GM08714 (cell line): ENCODE results near the gene MIF.

Source experiments
- H3K4me3 ChIP-seq: fragments of 200-500 bp; sonication (Bioruptor generic); 2 replicates; pipeline ENCODE4 v1.5.1; 2014; ENCODE audit warnings: mild to moderate bottlenecking, low read length, inconsistent platforms
- ZNF274 ChIP-seq: IDR thresholded peaks from 2 replicates; pipeline ENCODE4 v1.6.1; 2012; ENCODE audit warnings: mild to moderate bottlenecking, low read depth, low read length

MIF gene

DNA sequence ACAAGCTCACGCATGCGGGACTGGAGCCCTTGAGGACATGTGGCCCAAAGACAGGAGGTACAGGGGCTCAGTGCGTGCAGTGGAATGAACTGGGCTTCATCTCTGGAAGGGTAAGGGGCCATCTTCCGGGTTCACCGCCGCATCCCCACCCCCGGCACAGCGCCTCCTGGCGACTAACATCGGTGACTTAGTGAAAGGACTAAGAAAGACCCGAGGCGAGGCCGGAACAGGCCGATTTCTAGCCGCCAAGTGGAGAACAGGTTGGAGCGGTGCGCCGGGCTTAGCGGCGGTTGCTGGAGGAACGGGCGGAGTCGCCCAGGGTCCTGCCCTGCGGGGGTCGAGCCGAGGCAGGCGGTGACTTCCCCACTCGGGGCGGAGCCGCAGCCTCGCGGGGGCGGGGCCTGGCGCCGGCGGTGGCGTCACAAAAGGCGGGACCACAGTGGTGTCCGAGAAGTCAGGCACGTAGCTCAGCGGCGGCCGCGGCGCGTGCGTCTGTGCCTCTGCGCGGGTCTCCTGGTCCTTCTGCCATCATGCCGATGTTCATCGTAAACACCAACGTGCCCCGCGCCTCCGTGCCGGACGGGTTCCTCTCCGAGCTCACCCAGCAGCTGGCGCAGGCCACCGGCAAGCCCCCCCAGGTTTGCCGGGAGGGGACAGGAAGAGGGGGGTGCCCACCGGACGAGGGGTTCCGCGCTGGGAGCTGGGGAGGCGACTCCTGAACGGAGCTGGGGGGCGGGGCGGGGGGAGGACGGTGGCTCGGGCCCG, at the start of gene MIF:
MIF (plus strand) TSS at position 439 of the 765 bp plus-strand sequence; CDS start at position 531, 92 bp downstream.
- no peak for TF ChIP-seq ZNF274
- peak within 1 kb of the TSS; percentile 73 for H3K4me3 ChIP-seq

DNA sequence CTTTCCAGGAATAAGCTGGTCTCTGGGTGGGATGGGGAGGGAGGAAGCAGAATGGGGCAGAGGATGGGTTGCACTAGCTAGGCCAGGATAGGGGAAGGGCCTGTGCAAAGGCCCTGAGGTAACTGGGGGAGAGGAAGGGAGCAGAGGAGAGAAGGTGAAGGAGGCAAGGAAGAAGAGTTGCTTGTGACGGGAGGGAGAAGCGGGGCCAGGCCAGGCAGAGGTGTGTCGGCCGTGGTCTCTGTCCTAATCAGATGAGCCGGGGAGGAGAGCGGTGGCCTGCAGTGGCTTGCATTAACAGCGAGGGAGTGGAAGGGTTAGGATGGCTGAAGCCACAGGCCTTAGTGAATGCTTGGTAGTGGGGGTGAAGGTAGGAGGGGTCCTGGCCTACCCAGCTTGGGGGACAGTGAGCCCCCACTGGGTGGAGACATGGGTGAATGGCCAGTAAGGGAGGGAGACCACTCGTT, 49.4 kb upstream of the MIF start:
- TF ChIP-seq ZNF274 = no peak
- peak overlapping the region; percentile 24; the same call in 1 of the 2 replicates for H3K4me3 ChIP-seq

DNA sequence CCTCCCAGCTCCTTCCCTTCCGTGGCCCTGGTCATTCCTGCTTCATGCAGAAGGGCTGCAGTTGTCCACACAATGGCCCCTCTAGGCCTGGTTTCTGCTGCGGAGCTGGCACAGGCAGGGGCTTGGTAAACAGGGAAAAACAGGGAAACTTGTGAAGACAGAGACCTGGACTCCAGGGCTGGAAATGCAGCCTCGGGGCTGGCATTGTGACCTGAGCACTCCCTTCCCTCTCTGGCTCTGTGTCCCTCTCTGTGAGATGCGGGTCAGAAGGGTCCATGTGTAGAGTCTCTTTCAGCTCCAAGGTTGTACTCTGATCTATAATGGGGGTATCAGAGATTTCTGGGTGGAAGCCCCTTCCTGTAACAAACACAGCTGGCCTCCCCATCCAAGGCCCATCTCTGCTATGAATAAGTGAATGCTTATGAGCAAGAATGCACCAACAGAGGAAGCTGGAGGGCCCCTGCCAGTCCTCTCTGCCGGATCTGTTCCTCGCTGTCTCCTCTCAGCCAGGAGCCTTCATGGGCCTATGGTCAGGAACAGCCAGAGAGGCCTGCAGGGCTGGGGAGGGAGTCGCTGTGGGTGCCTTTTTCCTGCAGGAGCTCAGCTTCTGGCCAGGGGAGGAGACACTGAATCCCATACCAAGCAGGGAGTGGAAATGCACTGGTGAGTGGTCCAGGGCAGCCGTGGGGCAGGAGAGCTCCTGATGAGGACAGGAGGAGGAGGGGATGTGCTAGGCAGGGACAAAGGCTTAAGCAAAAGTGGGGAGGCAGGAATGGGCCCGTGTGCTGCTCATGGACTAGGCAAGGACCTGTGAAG, 48.7 kb upstream of the MIF start:
- no peak overlapping the region; the same call in 1 of the 2 replicates for H3K4me3 ChIP-seq
- no peak for TF ChIP-seq ZNF274

DNA sequence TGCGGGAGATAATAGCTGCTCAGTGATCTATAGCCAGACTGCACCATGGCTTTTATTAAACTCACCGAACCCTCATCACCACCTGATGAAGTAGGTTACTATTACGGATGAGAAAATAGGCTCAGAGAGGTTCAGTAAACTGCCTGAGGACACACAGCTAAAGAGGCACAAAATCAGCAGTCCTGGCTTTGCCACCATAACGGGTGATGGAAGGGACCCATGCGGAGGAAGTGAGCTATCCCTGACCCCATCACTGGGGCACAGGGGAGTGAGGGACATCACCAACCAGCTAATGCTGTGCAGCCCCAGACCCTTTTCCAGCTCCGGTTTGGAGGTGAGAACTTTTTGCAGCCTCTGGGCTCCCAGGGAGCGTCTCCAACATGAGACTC, 48.1 kb upstream of the MIF start:
- no peak for TF ChIP-seq ZNF274
- no peak overlapping the region for H3K4me3 ChIP-seq

DNA sequence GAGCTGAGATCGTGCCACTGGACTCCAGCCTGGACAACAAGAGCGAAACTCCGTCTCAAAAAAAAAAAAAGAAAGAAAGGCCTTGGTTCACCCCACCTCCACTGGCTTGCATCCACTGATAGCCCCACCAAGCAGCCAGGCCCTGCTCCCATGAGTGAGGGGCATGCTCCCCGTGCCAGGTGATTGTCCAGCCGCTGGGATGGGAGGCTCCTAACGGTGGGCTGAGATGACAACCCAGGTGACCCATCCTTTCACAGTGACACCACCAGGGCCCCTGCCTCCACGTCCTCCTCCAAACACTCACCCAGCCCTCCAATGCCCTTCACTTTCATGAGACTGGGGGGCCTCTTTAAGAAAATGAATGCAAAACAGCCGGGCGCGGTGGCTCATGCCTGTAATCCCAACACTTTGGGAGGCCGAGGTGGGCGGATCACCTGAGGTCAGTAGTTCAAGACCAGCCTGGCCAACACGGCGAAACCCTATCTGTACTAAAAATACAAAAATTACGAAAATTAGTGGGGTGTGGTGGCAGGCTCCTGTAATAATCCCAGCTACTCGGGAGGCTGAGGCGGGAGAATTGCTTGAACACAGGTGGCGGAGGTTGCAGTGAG, 46.8 kb upstream of the MIF start:
- no peak for TF ChIP-seq ZNF274
- no peak overlapping the region for H3K4me3 ChIP-seq

DNA sequence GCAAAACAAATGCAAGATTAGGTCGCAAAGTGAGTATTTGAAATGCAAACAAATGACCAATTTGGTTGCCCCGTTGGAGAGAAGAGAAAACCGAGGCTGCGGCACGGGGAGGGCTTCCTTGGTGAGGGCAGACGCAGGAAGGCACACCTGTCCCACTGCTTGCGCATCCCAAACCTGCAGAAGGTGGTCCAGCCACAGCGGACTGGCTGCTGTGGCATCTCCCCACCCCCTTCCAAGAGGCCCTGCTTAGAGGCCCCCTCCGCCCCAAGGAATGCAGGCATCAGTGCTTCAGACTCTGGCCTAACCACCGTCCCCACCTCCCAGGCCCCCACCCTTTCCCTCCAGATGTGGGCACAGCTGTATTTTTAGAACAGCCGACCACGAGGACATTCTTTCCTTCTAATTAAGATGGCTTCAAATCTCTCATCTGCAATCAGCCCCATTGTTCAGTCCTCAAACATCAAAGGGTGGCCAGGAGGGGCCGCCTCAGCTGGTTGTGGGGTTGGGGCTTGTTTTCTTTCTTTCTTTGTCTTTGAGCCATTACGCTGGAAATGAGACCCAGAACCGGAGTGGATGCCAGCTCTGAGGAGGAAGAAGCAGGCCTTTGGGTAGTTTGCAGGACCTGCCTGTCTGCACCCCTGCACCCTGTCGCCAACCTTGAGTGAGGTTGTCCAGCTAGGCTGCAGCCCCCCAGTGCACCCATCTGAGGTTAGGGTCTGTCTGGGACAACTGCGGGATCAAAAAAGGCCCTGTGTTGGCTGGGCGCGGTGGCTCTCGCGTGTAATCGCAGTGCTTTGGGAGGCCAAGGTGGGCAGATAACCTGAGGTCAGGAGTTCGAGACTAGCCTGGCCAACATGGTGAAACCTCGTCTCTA, 46.0 kb upstream of the MIF start:
- no peak overlapping the region for H3K4me3 ChIP-seq

DNA sequence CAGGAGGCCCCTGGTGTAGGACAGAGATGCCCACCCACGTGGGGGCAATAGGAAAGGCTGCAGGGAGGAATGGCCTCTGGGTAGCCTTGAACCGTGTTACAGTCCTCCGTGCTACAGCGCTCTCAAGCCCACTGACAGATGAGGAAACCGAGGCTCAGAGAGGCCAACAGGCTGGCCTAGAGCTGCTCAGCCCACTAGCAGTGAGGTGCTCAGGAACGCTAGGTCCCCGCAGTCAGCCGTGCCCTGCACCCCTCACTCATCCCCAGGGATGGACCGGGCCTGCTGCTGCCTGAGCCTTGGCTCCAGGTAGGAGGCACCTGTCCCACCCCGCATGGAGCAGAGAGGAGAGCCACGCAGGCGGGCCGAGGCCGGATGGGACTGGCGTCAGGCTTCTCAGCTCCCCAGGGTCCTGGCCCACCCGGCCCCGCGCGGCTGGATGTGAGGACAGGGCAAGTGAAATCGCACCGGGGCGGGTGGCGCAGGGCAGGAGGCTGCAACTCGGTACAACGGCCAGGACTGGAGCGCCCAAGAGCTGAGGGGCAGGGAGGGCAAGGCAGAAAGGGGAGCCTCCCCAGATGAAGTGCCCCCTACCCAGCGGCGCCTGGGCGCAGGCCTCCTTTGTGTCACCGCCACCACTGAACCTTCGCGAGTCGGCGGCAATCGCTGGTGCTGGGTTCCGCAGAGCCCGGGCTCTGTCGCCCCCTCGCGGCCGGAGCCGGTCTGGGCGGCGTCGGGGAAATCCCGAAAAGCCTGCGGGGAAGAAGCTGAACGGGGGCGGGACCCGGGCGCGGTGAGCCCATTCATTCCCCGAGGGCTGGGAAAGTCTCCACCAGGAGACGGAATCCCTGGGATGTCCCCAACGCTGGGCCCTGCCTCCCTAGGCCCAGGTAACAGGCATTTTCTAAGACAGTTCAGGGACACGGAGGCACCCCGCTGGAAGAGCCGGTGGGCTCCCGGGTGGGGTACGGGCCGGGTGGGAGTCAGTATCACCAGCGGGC, 44.9 kb upstream of the MIF start:
- H3K4me3 ChIP-seq = peak overlapping the region; percentile 33; the same call in 1 of the 2 replicates
- TF ChIP-seq ZNF274 = no peak

More for the DNA sequence above, 46.0 kb upstream of the MIF start:
- no peak for TF ChIP-seq ZNF274

DNA sequence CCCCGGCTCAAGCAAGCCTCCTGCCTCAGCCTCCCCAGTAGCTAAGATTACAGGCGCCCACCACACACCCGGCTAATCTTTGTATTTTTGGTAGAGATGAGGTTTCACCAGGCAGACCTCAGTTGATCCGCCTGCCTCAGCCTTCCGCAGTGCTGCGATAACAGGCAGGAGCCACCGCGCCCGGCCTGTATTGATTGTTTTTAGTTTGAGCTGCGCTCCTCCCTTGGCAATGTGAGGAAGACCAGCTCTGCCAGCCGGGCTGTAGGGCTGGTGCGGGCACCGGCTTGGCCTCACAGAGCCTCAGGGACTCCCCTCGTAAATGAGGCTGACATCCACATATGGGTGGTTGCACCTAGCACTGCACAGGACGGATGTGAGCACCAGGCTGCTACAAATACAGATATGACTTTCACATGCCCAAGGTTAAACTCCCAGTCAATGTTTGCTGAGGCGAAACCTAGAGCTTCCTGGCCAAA, 44.0 kb upstream of the MIF start:
- TF ChIP-seq ZNF274 = no peak
- no peak overlapping the region; the same call in 1 of the 2 replicates for H3K4me3 ChIP-seq

DNA sequence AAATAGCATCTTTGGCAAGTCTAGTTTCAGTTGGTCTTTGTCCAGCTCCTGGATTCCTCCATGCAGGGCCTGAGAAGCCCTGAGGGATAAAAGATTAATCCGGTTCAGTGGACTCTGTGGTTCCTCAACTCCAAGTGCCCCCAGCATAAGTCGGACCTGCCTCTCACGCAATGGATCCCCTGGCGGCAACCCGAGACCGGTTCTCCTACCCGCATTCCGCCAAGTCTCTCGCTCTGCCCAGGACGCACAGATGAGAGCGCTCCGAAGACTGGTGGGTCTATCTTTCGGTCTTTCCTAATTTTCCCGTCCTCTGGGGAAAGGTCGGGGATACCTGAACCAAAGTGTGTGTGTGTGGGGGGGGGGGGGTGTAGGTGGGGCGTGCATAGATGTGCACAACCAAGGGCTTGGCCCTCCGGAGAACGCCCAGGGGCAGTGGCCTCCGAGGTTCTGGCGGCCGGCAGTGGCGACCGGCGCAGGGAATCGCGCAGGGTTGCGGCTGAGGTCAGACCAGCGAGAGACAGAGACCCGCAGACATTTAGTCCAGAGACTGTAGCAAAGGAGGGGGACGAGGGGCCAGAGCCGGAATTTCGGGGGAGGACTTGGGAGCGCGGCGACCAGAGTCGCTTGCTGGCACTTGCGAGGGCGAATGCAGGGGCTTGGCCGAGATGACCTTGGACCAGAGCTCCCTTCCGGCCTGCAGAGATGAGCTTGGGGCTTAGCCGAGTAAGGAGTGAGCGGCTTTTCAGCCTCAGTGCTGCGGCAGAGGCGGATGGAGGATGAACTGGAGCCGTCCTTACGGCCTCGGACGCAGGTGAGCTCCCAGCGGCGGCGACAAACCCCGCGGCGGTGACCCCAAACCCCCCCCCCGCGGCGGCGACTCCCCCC, 37.2 kb upstream of the MIF start:
- TF ChIP-seq ZNF274 = no peak

DNA sequence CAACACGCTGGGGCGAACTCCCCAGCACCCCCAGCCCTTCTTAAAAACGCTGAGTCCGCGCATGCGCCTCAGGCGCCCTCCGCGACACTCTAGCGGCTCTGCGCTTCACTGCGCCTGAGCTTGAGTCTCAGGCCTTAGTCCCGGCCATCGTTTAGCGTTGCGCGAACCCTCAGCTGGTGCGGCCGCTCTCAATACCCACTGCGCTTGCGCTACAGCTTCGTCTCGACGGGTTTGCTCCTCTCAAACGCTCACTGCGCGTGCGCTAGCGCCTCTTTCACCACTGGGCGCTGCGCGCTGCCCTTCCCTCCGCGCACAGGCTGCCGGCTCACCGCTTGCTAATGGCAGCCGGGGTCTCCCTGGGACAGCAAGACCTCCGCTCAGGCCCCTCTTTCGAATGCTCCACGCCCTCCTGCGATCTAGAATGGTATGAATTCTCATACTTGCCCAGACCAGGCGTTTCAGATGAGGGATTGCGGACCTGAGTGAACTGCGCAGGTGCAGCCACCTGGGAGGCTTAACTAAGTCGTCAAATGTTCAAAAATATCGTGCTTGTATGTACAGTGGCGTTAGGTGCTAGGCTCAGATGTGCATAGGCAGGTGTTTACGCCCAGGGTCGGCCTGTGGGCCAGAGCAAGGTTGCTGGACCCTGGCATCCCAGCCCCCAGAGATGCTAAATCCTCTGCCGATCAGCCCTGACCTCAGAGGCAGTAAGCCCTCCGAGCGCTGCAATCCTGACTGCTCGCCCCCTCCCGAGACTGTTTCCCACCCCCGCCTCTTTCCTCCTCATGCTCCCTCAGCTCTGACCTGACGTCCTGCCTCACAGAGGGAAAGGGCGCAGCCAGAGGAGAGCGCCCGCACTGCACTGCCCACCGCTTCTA, 36.3 kb upstream of the MIF start, which contains the start of gene SLC2A11:
SLC2A11 (plus strand) TSS at position 270 of the 878 bp plus-strand sequence; CDS start at position 395, 125 bp downstream.
- no peak for TF ChIP-seq ZNF274
- peak within 1 kb of the TSS; percentile 75 for H3K4me3 ChIP-seq

More for the DNA sequence above, 37.2 kb upstream of the MIF start:
- H3K4me3 ChIP-seq = peak overlapping the region; percentile 56; the same call in 1 of the 2 replicates
